C4-2B (cell line): ENCODE data around the gene ADRB2.

Experiments
- CTCF ChIP-seq: fragments of 450-650 bp; conservative IDR thresholded peaks from 2 replicates; pipeline ENCODE4 v1.5.1; 2017; ENCODE audit warnings: mild to moderate bottlenecking
- ZFX ChIP-seq: fragments of 450-650 bp; IDR thresholded peaks from 2 replicates; pipeline ENCODE4 v1.6.1; 2017

- no peak for TF ChIP-seq CTCF
- TF ChIP-seq ZFX = no peak
Observed at GRCh38 chr5:148847456-148847855, 21.0 kb downstream of the ADRB2 start.
